Head of caudate nucleus (tissue), 42 donors: ENCODE results near the gene DDX27.

ENCODE experiments used
- DNase-seq, 42 donors: peaks; one replicate each; pipeline versions ENCODE4 v3.0.0 to v3.0.0-alpha.2; 2020 to 2021; ENCODE audit warnings: mixed read lengths in 7 of 42
- intact Hi-C: fragments of 100-400 bp; cut with DNase I; formaldehyde crosslinking; loops from one replicate; pipeline ENCODE4 v1.15.0; 2022

The DDX27 gene

GRCh38 chr20:49283703-49284625, 64.7 kb downstream of the DDX27 start:
- intact Hi-C loops = no loop called here
- no peak for DNase-seq

- DNase-seq = no peak
- intact Hi-C loops = no loop called here
These were observed 65.6 kb downstream of the DDX27 start for GRCh38 chr20:49284818-49285217.

- intact Hi-C loops = no loop called here
- DNase-seq = no peak
These were observed 66.0 kb downstream of the DDX27 start for GRCh38 chr20:49285233-49285668.

- intact Hi-C loops = no loop called here
- no peak for DNase-seq
These were observed 66.7 kb downstream of the DDX27 start for GRCh38 chr20:49285813-49286494.

GRCh38 chr20:49286689-49287551, 67.7 kb downstream of the DDX27 start:
- intact Hi-C loops = no loop called here

GRCh38 chr20:49287555-49288249, 68.5 kb downstream of the DDX27 start:
- no peak for DNase-seq
- intact Hi-C loops = no loop called here

More at GRCh38 chr20:49286689-49287551, 67.7 kb downstream of the DDX27 start:
- DNase-seq = no peak

GRCh38 chr20:49288250-49288751, 69.1 kb downstream of the DDX27 start:
- DNase-seq = no peak
- intact Hi-C loops = no loop called here

- no peak for DNase-seq
- intact Hi-C loops = no loop called here
These were observed 69.8 kb downstream of the DDX27 start for GRCh38 chr20:49288784-49289696.

GRCh38 chr20:49290608-49291191, 71.5 kb downstream of the DDX27 start:
- DNase-seq = no peak
- intact Hi-C loops = no loop called here

- intact Hi-C loops = no loop called here
- DNase-seq = no peak
These were observed 72.0 kb downstream of the DDX27 start for GRCh38 chr20:49291200-49291599.

- intact Hi-C loops = no loop called here
- DNase-seq = no peak
These were observed 72.8 kb downstream of the DDX27 start for GRCh38 chr20:49292010-49292409.

GRCh38 chr20:49293122-49293521, 73.9 kb downstream of the DDX27 start:
- no peak for DNase-seq
- intact Hi-C loops = no loop called here
